GM10266 (cell line): ENCODE measurements around the gene CEACAM16.
"Not testable (repeated sequence)": the region's sequence is repeated elsewhere in the genome, so short reads cannot be mapped to it uniquely, and the experiment has no call there.

Source experiments
- DNase-seq: peaks from one replicate; pipeline ENCODE4 v3.0.0; 2012; ENCODE audit errors: extremely low spot score
- CTCF ChIP-seq: IDR thresholded peaks from 2 replicates; pipeline ENCODE4 v1.5.1; 2012; ENCODE audit warnings: mild to moderate bottlenecking, low read depth; ENCODE audit not compliant: control insufficient read depth, insufficient read depth; ENCODE audit errors: missing control alignments

Gene CEACAM16

GRCh38 chr19:44707794-44708193, 8.8 kb downstream of the CEACAM16 start:
- DNase-seq: no peak
- no peak for TF ChIP-seq CTCF

GRCh38 chr19:44708940-44709339, 10.0 kb downstream of the CEACAM16 start:
- DNase-seq: no peak
- no peak for TF ChIP-seq CTCF

- not testable (repeated sequence) for DNase-seq
These were observed 10.7 kb downstream of the CEACAM16 start for GRCh38 chr19:44709434-44710266.

GRCh38 chr19:44710483-44710882, 11.5 kb downstream of the CEACAM16 start:
- no peak for DNase-seq
- no peak for TF ChIP-seq CTCF

- no peak for TF ChIP-seq CTCF
- no peak for DNase-seq
These were observed 14.0 kb downstream of the CEACAM16 start for GRCh38 chr19:44712864-44713515.

GRCh38 chr19:44714597-44715169, 15.7 kb downstream of the CEACAM16 start:
- DNase-seq: no peak
- no peak for TF ChIP-seq CTCF

- no peak for DNase-seq
- no peak for TF ChIP-seq CTCF
These were observed 18.7 kb downstream of the CEACAM16 start for GRCh38 chr19:44717603-44718002.
